ENCODE measurements around the gene HPSE2.

GRCh38 chr10:98477861-98478260 is 757.8 kb downstream of the HPSE2 start:
- no peak for TF ChIP-seq CTCF (IDR thresholded peaks at IDR 0.05; ENCODE audit: low read depth, low read length)
- TF ChIP-seq POLR2A (IDR thresholded peaks at IDR 0.05; ENCODE audit: extremely low read depth, insufficient read length), result no peak
- TF ChIP-seq MAX (IDR thresholded peaks at IDR 0.05; ENCODE audit: low read depth, low read length), result no peak
- TF ChIP-seq MYC (IDR thresholded peaks at IDR 0.05; ENCODE audit: low read depth, low read length), result no peak
